ENCODE measurements around the gene OPCML.

OPCML gene

DNA sequence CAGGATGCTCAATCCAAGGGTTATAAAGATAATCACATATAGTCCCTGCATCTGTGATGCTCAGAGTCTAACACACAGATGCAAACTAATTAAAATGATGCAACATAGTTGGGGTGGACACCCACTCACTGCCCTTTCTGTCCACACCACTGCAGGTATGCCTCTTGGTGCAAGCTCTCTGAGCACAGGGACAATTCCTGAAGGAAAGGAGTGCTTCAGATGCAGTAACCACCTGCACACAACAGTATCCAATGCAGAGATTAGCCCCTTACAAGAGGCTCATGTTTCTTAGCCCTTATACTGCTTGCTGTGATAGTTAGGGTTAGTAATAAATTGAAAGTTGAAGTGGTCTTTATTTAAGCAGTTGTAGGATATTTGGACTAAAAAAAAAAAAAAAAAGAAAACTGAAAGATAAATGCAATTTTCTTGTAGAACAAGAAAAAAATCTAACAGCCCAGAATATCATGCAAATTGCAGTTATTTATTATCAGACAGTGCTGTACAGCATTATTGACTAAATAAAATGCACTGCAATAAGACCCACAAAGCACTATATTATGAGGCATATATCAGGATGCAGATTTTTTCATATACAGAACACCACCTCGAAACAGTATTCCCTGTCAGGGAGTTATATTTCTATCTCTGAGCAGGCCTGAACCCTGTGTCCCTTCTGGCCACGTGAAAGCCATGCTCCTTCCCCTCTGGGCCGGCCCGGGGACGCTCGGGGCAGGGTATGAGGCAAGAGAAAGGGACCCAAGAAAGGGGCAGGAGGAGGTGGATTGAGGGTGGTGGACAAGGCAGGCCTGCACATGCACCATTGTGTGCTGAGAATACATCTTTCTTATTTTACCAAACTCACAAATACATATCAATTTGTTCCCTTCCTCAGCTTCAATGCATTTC lies 260.2 kb downstream of the OPCML start:
- no peak for DNase-seq

DNA sequence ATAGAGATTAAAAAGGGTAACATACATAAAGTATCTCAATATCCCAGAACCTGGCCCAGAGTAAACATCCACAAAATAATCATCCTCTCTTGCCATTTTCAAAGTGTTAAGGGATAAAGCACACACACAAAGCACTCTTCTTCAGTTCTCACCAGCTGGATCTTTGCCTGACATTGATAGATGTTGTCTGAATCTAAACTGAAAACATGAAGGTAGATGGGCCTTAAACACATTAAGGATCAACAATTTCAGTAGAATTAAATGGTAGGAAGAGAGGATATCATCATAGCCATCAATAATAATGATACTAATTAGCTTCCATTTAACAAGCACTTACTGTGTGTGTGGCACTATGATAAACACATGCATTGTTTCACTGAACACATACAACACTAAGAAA lies 261.1 kb downstream of the OPCML start:
- DNase-seq, result no peak

DNA sequence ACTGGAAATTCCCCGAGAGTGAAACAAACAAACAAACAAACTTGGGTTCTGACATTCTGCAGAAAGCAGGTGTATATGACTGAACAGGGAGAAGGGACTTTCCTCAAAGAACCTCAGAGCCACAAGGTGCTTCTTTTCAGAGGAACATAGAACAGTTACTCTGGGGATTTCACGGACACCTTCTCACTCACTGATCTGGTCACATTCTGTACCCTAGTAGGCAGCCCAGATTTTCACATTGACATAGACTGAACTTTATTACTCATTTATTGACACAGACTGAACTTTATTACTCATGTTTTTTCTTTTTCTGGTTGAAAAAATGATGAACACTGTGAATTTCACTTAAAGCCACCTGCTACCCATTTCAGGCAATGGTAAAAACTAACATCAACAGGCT lies 263.0 kb downstream of the OPCML start:
- DNase-seq, result no peak

DNA sequence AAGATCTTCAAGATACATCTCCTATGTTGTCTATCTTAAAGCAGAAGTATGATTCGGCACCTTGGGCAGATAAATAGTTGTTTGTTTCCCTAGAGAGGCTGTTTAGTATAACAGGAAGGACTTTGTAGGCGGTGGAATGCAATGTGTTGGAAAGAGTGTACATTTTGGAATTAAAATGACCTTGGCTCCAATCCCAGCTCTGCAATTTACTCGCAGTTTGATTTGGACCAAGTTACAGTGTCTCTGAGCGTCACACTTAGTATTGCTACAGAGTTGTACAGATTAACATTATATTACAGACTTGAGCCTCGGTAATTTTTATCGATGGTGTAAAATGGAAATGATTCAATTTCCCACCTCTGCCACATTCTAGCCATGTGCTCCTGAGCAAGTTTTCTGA lies 265.3 kb downstream of the OPCML start:
- DNase-seq, result no peak

DNA sequence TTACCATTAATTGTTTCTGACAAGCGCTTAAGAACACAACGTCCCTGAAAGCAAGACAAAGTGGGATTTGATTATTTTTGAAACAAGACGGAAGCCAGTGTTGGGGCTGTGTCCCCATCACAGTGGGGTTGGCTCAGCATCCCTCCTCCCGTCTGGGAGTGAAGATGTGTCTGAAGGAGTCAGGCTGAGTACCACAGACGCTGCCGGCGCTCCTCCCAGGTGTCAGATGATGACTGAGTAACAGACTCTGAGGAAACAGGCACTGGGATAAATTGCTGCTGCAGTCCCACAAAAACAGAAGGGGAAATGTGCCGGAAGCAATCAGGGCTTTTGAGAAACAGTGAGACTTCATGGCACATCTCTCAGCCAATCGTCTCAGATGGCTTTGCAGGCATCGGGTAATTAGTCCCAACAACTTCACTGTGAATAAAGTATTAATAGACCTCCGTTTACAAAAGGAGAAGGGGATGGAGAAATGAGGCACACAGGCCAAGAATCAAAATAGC lies 266.7 kb downstream of the OPCML start:
- no peak for DNase-seq

DNA sequence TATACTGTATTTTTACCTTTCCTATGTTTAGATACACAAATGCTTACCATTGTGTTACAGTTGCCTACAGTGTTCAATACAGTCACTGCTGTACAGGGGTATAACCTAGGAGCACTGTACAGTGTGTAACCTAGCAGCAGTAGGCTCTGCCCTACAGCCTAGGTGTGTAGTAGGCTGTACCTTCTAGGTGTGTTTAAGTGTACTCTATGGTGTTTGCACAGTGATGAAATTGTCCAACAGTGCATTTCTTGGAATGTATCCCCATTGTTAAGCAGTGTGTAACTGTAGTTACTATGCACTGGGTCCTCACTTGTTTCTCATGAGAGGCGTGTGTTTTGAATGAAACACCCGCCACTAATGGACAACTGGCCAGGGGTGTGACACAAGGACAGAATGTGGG lies 269.0 kb downstream of the OPCML start:
- DNase-seq, result no peak

DNA sequence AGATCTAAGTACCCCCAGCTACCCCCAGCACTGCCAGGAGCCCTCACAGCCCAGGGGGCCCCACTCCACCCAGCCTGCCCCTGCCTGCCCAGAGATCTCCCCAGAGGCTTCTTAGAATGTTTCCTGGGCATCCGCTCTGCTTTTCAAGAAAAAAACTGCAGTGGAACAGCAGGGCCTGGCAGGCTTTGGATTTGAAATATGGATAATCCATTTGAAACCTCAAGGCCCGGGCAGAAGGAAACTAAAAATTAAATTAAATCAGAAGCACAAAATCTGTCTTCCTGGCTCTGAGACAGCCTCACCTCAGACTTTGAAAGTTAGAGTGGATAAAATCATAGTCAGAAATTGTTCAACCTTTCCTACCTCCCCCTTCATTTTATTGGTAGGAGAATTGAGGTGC lies 273.6 kb downstream of the OPCML start:
- DNase-seq, result no peak

DNA sequence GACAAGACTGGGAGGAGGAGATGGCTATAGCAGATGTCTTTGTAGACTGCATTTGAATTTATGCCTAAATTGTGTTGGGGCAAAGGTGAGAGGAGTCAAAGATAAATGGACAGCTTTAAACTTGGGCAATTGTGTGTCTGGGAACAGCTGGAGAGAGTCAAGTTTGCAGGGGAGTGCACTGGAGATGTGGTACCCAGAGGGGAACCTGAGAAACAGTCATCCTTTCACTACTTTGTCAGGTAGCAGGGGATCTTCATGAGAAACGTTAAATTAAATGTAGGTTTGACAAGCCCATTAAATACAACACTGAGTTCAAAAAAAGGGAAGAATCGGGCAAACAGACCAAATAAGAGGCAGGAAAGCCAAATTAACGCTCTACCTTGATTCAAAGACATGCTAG lies 277.7 kb downstream of the OPCML start:
- DNase-seq, result no peak

DNA sequence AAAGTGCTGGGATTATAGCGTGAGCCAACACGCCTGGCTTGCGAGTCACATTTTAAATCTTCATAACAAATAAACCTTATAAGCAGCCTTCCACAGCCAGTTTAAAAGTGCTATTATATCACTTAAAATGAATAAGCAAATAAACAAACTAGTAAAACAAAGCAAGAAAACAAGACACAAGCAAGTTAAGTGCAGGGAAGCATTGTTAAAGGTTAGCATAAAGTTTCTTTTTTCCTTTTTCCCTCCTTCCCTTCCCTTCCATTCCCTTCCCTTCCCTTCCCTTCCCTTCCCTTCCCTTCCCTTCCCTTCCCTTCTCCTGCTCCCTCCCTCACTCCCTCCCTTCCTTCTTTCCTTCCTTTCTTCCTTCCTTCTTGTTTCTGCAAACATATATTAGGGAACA lies 278.7 kb downstream of the OPCML start:
- DNase-seq, result no peak

DNA sequence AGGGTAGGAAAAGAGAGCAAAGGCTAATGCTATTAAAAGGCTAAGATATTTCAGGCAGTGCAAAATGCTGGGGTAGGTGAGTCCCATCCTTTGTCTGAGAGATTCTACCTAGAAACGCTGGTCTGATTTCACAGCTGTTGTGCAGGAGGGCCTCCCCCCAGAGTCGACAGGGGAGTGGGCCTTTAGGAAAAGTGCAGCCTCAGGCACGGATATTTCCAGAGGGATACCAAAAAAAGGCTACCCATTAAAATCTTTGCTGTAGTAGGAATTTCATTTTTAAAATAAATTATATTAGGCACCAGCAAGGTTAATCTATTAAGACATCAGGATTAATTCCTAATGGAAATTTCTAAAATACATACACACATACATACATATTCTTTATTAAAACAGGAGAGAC lies 280.5 kb downstream of the OPCML start:
- DNase-seq, result no peak

DNA sequence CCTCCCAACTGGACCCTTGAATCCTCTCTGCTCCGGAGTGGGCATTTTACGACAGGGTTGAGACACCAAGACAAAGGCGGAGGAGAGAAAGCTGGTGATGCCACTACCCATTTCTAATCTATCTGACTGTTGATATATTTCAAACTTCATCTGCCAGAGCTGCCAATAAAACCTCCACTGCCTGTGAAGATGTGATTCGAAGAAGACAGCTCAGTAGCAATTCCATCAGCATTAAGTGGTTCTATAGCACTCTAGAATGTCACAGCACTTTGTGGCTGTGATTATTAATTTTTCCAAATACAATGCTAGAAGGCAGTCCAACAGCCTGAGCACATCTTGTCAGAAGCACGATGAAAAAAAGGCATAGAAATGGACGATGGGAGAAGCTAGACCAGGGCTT lies 282.8 kb downstream of the OPCML start:
- no peak for DNase-seq

DNA sequence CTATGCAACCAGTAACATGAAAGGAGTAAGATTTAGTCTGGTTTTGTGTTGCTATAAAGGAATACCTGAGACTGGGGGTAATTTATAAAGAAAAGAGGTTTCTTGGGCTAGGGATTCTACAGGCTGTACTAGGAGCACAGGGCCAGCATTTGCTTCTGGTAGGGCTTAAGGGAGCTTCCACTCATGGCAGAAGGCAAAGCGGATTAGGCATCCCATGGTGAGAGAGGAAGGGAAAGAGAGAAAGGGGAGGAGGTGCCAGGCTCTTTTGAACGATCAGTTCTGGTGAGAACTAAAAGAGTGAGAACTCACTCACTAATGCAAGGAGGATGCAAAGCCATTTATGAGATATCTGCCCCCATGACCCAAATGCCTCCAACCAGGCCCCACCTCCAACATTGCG lies 283.2 kb downstream of the OPCML start:
- no peak for DNase-seq

DNA sequence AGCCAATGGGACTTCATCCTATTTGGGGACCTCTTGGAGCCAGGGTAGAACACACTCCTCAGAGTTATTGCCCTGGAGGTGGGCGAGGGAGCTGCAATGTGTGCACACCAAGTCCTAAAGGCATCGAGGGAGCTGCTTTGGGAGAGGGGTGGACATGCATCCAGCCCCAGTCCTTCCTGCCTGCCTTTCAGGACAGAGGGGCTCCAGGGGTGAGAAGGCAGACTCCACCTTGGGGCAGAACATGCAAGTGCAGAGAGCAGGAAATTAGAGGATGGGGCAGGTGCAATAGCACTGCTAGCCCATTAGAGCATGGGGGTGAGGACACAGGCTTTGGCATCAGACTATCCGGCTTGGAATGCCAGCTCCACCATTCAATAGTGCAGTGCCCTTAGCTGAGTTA lies 288.5 kb downstream of the OPCML start:
- no peak for DNase-seq

DNA sequence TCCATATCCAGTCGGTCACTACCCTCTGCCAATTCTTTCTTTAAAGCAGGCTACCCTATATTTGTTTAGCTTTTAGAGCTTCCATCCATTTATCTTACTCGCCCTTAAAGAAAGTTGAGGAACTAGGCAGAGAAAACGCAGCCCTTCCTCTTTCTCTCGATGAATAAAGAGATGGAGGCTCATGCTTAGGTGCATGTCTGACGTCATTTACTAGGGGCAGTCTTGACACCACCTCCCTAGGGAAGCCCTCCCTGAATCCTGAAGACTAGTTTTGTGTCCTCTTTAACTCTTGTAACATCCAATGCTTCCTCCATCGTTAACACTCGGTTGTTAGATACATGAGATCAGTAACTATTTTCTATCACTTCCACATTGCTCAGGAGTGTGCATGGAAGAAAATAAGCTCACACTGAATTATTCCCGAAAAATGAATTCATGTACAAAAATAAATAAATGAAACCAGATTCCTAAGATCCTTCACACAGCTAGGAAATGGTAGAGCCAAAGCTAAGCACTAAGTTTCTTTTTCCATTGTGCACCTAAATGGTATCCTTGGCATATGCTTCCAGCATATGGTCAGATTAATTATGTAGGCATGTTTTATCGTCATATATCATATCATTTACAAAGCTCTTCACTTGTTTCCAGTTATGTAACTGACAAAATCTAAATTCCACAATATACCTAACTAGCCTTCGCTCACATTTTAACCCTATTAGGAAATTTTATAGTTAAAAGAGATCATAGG lies 291.2 kb downstream of the OPCML start:
- no peak for DNase-seq

DNA sequence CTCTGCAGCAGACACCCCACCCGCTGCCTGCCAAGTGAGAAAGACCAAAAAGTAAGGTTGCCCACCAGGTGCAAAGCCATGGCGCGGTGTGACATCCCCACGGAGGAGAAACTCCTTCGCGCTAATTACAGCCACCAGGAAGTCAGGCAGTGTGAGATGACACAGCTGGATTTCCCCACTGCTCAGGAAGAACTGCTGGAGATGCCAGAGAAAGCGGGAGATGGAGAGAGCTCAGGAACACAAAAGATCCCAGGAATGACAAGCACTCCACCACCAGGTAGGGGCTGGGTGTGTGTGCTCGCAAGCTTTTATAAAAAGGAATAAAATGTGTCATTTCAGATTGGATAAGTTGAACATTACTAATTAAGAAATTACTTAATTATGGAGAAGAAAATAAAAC lies 292.7 kb downstream of the OPCML start:
- DNase-seq, result no peak

DNA sequence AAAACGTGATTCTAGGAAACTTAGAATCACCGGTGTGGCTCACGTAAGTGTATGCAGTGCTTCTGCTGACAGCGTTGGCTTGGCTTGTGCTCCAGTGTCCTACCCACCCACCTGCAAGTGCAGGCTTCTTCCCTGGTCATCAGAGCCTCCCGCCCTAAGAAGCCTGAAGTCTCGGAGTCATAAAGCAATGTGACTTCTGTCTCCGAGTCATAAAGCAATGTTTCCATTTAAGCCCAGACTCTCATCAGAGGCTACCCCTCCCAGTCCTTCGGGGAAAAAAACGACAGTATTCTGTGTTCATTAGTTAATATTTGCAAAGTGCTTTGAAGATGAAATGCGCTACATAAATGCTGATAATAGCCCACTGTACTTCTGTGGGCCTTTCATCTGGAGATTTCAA lies 293.8 kb downstream of the OPCML start:
- DNase-seq, result no peak

DNA sequence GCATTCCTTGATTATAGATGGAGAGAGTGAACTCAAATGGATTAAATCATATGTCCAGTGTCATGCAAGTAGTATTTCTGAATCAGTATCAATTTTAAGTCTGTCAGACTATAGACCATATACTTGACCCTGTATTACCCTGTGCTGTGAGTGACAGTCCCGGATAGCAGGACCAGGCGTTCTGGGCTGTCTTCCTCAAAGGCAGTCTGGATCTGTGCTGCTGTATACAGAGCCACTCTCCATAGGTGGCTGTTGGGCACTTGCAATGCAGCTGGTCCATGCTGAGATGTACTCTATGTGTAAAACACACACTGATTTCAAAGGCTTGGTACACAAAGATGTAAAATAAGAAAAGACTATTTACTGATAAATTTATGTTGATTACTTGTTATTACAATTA lies 294.3 kb downstream of the OPCML start:
- no peak for DNase-seq

DNA sequence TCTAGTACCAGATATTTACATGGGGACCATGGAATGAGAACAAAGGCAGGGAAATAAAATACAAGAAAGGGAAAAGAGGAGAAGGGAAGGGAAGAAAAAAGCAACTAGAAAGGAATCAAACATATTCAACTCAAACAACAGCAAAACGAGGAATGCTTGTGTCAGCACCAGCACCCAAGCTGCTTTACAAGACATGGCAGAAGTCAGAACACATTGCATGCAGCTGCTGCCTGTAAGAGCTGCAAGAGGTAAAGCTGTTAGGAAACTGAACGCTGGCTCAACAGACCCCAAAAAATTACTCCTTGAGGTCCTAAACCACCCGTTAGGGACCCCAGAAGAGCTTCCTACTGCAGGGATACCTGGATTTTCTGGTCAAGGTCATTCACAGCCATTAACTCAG lies 296.9 kb downstream of the OPCML start:
- no peak for DNase-seq

DNA sequence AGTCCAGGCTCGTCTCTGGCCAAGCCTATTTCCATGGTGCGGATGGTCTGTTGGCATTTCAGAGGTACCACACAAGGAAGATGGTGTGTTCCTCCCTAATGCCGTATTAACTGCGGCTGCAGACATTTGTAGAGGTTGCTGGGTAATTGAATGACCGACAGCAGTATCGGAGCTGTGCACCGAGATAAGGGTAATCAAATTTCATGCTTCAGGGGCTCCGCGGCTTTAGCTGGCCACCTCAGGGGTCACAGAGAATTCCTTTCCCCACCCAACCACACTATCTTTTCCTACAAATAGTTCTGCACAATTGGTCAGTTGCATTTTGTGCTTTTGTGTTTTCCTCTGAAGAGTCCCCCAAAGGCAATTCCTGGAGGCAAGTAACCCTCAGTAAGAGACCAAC lies 297.4 kb downstream of the OPCML start:
- DNase-seq, result no peak

DNA sequence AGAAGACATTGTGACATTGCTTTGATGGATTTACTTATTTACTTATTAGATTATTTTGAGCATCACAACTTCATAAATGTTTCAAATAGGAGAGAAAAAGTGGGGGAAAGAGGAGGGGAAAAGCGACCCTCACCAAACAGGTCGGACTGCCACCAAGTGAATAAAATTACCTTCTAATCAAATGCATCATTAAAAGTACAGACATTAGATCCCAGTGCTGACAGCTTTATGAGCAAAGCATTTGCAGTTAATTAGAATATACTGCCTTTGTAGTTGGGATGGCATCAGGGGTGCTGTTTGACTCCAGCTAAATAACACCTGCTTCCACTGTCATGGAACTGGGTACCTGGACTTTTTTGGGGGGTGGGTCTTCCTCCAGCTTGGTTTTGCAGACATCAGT lies 299.6 kb downstream of the OPCML start:
- DNase-seq, result no peak

DNA sequence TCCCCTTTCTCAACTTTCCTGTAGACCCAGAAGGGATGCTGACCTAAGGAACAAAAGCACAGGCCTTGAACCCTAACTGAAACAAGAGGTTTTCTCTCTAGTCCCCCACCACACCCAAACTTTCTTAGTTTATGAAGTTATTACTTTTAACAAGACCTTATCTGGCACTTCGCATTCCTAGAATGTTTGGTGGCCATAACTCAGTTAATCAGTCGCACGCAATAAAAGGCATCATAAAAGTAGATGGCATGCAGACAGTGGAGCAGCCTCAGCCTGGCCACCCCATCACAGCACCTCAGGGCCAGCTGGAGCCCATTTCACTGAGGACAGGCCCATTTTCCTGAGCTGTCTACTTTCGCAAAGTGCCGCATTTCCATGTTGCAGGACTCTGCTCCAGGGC lies 301.9 kb downstream of the OPCML start:
- DNase-seq, result no peak

DNA sequence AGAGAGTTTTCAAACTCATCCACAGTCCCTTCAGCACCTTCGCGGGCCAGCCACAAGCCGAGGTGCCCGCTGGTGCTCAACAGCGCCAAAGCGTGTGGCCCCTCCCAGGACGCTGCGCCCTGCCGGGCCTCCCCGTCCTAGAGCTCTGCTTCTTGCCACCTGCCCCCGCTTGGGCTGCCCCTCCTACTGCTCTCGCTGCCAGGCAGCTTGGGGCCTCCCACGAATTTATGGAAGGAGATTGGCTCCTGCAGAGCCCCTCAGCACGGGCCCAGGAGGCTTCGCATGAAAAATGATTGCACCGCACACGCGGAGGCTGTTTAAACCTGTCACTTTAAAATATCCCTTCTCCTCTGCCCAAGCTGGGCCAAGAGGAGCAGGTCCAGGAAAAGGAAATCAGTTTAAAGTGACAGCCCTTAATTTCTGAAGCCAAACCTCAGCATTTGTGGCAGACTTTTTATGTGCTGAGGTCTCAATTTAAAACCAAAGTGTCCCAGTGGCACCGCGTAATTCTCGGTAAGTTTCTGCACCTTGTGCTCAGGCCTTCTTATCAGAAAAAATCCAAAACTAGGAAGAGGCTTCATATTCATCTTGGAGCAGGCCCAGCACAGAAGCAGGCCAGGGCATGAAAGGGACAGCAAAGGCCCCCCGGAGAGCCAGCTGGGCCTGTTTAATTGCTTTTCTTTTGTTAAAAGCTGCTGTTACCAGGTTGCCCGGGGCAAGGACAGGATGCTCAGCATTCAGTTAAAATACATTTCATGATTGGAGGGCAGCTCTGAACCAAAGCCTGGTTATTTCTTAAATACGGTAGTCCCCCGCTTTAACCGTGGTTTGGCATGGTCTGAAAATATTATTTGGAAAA lies 303.6 kb downstream of the OPCML start:
- DNase-seq, result no peak

DNA sequence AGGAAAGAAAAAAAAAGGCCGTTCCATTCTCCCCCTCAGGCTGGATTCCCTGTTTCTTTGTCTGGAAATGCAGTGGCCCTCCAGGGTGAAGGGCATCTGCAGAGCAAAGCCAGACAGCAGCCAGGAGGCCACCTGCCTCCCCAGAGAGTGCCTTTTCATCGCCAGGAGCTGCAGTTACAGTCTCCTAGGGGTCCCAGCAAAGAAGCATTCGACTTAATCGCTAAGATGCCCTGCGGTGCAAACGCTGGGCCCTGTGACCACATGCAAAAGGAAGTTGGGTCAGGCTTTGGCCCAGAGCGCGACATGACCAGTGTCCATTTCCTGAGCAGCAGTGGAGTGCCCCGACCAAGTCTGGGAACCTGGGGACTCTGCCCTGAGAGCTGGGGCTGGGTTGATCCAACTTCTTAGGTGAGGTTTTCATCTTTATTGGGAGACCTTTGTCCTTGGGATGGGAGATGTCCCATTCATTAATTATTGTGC lies 304.6 kb downstream of the OPCML start:
- no peak for DNase-seq

Measured in CD4-positive, alpha-beta T cell treated with Interferon alpha-2 for 1 hour (primary cell).